HG03571 (cell line): ENCODE results near the gene CDH19.

Experiments used
- ATAC-seq: cut with Tn5 transposase; IDR thresholded peaks from one replicate; pipeline ENCODE4 v1.9.1; 2021; ENCODE audit not compliant: unreplicated experiment

Gene CDH19

DNA sequence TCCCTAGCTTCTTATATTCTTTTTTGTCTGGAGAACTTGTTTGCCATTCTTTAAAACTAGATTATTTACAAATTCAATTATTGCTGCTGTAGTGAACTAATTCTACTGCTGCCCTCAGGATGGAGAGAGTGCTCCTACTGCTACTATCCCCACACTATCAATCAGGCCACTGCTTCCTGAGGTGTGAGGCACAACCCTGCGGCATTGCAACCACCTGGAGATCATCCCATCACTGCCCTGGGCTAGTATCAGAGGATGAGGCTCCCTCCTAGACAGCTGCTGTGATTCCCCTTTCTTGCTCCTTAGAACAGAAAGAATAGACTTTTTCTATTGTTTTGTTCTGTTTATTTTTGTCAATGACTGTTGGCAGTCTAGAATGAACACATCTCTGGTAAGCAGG is 146.6 kb downstream of the CDH19 start:
- no peak for ATAC-seq
